Ishikawa (cell line): ENCODE results near the gene FLII.
A peak's percentile ranks its signal among the peaks of the same experiment; 100 is the strongest.

Source experiments
- CREB1 ChIP-seq: IDR thresholded peaks from 2 replicates; pipeline ENCODE4 v1.6.1; 2012; ENCODE audit warnings: low read depth
- RAD21 ChIP-seq: IDR thresholded peaks from 2 replicates; pipeline ENCODE4 v1.6.1; 2012; ENCODE audit warnings: low read depth
- TAF1 ChIP-seq: IDR thresholded peaks from 2 replicates; pipeline ENCODE4 v1.6.1; 2012; ENCODE audit warnings: low read depth, mild to moderate bottlenecking

- TF ChIP-seq TAF1 (no peak), CREB1 (no peak), RAD21 (peak; percentile 78)
Measured at GRCh38 chr17:18248300-18248731, 10.2 kb downstream of the FLII start.
